Measurements from ENCODE around the gene GPR151.

Gene GPR151

DNA sequence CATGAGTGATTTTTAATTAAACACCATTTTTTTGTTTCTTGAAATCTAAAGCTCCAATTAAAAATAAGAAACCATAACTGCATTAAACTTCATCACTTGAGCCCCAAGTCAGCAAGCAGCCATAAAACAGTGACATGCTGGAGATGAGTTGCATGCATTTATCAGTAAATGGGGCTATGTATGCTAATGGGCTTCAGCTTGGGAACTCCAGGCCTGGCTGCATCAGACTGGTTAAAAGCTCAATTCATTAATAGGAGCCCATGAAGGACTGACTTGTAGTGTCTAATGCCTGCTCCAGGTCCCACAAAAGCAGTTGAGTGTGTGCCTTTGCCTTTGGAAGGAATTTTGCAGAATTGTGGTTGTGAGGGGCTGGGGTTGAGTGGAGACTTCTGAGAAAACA is 33.6 kb upstream of the GPR151 start:
- Histone ChIP-seq H3K79me2 (ENCODE audit: insufficient read depth, low read length) (no peaks in the 10 kb centered on the region), H3K9ac (ENCODE audit: low read length) (no peak overlapping the region), H3K27me3 (ENCODE audit: low read length) (no peaks in the 10 kb centered on the region), H3K9me3 (ENCODE audit: insufficient read depth, low read length) (no peaks in the 10 kb centered on the region), H3K9me2 (replicated peaks; ENCODE audit: insufficient read depth, low read length) (no peaks in the 10 kb centered on the region), H3K27ac (ENCODE audit: low read depth, low read length) (no peak overlapping the region), H4K20me1 (ENCODE audit: low read depth, low read length) (no peaks in the 10 kb centered on the region), H2AFZ (ENCODE audit: low read depth, low read length, severe bottlenecking) (no peak overlapping the region), H3K4me3 (ENCODE audit: insufficient read depth, low read length, poor library complexity, severe bottlenecking) (no peak overlapping the region), H3F3A (ENCODE audit: insufficient read depth) (no peaks in the 10 kb centered on the region), H3K4me2 (ENCODE audit: low read depth, low read length, poor library complexity, severe bottlenecking) (no peak overlapping the region), H3K36me3 (ENCODE audit: low read length) (no peaks in the 10 kb centered on the region)
- no peak for TF ChIP-seq EZH2phosphoT487 (conservative IDR thresholded peaks at IDR 0.05; ENCODE audit: low read length)
- TF ChIP-seq CTCF (IDR thresholded peaks at IDR 0.05; ENCODE audit: insufficient read depth, low read length, poor library complexity, severe bottlenecking): no peak

DNA sequence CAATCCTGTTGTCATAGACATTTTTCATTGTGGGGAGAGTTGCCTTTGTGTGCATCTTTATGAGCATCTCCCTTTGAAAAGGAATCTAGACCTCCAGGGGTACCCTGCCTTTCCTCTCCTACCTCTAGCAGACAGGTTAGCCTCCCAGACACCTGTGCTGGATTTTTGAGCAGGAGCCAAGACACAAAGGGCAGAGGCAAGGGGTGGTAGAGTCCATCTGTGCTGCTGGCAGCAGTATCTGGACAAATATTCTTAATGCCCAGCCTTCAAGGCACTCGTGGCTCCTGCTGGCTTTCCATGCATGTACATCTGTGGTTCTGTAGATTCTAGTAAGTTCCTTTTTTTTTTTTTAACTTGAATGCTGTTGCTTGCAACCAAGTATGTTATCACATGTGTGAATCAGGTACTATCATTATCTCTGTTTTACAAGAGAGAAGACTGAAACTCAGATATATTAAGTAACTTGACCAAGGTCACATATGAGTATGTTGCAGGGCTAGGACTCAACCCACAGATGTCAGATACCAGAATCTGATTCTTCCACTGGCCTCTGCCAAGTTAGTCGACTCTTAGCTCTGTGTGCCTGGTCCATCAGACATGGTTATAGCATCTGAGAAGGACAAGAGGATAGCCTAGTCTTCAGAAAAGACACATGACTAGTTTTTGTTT is 32.9 kb upstream of the GPR151 start:
- Histone ChIP-seq H3K4me2 (ENCODE audit: low read depth, low read length, poor library complexity, severe bottlenecking) (no peak overlapping the region), H3F3A (ENCODE audit: insufficient read depth) (no peaks in the 10 kb centered on the region), H3K4me3 (ENCODE audit: insufficient read depth, low read length, poor library complexity, severe bottlenecking) (no peak overlapping the region)

DNA sequence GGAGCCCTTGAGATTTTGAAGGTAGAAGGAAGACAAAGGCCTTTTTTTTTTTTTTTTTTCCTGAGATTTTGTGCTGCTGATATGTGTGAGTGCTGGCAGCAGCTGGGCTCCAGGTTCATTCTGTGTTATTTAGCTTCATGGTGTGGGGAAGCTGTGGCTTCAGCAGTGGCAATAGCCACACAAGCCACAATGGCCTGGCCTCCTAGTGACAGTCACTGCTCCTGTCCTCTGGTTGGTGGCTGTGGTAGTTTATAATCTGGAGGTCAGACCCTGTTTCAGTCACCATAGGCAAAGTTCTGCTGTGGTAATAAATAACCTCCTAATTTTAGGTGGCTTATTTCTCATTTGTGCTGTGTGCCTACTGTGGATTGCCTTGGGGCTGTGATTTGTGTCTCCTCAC is 28.2 kb upstream of the GPR151 start:
- H3K4me3 ChIP-seq (ENCODE audit: insufficient read depth, low read length, poor library complexity, severe bottlenecking): no peak overlapping the region
- H3K27ac ChIP-seq (ENCODE audit: low read depth, low read length): no peak overlapping the region
- no peak overlapping the region for H3K4me2 ChIP-seq (ENCODE audit: low read depth, low read length, poor library complexity, severe bottlenecking)
- H3K36me3 ChIP-seq (ENCODE audit: low read length): no peaks in the 10 kb centered on the region
- H3F3A ChIP-seq (ENCODE audit: insufficient read depth): no peaks in the 10 kb centered on the region
- no peaks in the 10 kb centered on the region for H3K9me3 ChIP-seq (ENCODE audit: insufficient read depth, low read length)
- no peaks in the 10 kb centered on the region for H3K79me2 ChIP-seq (ENCODE audit: insufficient read depth, low read length)
- no peaks in the 10 kb centered on the region for H3K9me2 ChIP-seq (replicated peaks; ENCODE audit: insufficient read depth, low read length)
- no peak overlapping the region for H2AFZ ChIP-seq (ENCODE audit: low read depth, low read length, severe bottlenecking)
- TF ChIP-seq EZH2phosphoT487 (conservative IDR thresholded peaks at IDR 0.05; ENCODE audit: low read length) (no peak), CTCF (IDR thresholded peaks at IDR 0.05; ENCODE audit: insufficient read depth, low read length, poor library complexity, severe bottlenecking) (no peak)
- no peaks in the 10 kb centered on the region for H4K20me1 ChIP-seq (ENCODE audit: low read depth, low read length)
- no peak overlapping the region for H3K9ac ChIP-seq (ENCODE audit: low read length)
- H3K27me3 ChIP-seq (ENCODE audit: low read length): no peaks in the 10 kb centered on the region

More for the DNA sequence above, 32.9 kb upstream of the GPR151 start:
- Histone ChIP-seq H3K27me3 (ENCODE audit: low read length) (no peaks in the 10 kb centered on the region), H3K36me3 (ENCODE audit: low read length) (no peaks in the 10 kb centered on the region), H3K27ac (ENCODE audit: low read depth, low read length) (no peak overlapping the region), H3K9me3 (ENCODE audit: insufficient read depth, low read length) (no peaks in the 10 kb centered on the region), H4K20me1 (ENCODE audit: low read depth, low read length) (no peaks in the 10 kb centered on the region), H3K9me2 (replicated peaks; ENCODE audit: insufficient read depth, low read length) (no peaks in the 10 kb centered on the region), H3K79me2 (ENCODE audit: insufficient read depth, low read length) (no peaks in the 10 kb centered on the region), H2AFZ (ENCODE audit: low read depth, low read length, severe bottlenecking) (no peak overlapping the region), H3K9ac (ENCODE audit: low read length) (no peak overlapping the region)
- no peak for TF ChIP-seq CTCF (IDR thresholded peaks at IDR 0.05; ENCODE audit: insufficient read depth, low read length, poor library complexity, severe bottlenecking)
- no peak for TF ChIP-seq EZH2phosphoT487 (conservative IDR thresholded peaks at IDR 0.05; ENCODE audit: low read length)

Data from SU-DHL-6 (cell line).